Calu3 (cell line): ENCODE measurements around the gene DHX35. TPM values are rescaled to one million over a fixed set of nuclear protein-coding genes. Genes with fewer than 3 reads are reported as not detected.

ENCODE experiments used
- BruUV-seq: library from RNA; stranded (reverse); fragments of 400-500 nt; replicated peaks from 2 replicates; lab custom pipeline; 2021; lab: Mats Ljungman, UMichigan
- CTCF ChIA-PET: fragments of 300-600 bp; sonication (Branson Sonifier 250); formaldehyde crosslinking; loops from one replicate; lab custom pipeline; 2022; ENCODE audit warnings: antibody characterized with exemption; lab: Charles Lee
- DNase-seq: peaks from one replicate; pipeline ENCODE4 v3.0.0; 2022
- H3K27ac Mint-ChIP-seq: one replicate; pipeline ENCODE4 v1.8.0; 2022; ENCODE audit warnings: mixed read lengths; ENCODE audit not compliant: unreplicated experiment
- H3K27me3 Mint-ChIP-seq: one replicate; pipeline ENCODE4 v1.8.0; 2022; ENCODE audit warnings: mixed read lengths; ENCODE audit not compliant: unreplicated experiment
- H3K36me3 Mint-ChIP-seq: one replicate; pipeline ENCODE4 v1.8.0; 2022; ENCODE audit warnings: mild to moderate bottlenecking, moderate library complexity, mixed read lengths; ENCODE audit not compliant: insufficient read depth, unreplicated experiment
- H3K4me1 Mint-ChIP-seq: one replicate; pipeline ENCODE4 v1.8.0; 2022; ENCODE audit warnings: mild to moderate bottlenecking, low read depth, mixed read lengths; ENCODE audit not compliant: unreplicated experiment
- H3K4me3 Mint-ChIP-seq: one replicate; pipeline ENCODE4 v1.8.0; 2022; ENCODE audit warnings: mild to moderate bottlenecking, low read depth, moderate library complexity, mixed read lengths; ENCODE audit not compliant: unreplicated experiment
- H3K9me3 Mint-ChIP-seq: one replicate; pipeline ENCODE4 v1.8.0; 2022; ENCODE audit warnings: low read depth, mixed read lengths; ENCODE audit not compliant: unreplicated experiment
- CTCF ChIP-seq: fragments of 200-600 bp; IDR thresholded peaks from one replicate; pipeline ENCODE4 v1.8.0; 2022; ENCODE audit warnings: antibody characterized with exemption; ENCODE audit not compliant: unreplicated experiment
- intact Hi-C: fragments of 100-400 bp; cut with micrococcal nuclease; formaldehyde crosslinking; loops from one replicate; pipeline ENCODE4 v1.10.0; 2022; ENCODE audit not compliant: unreplicated experiment
- total RNA-seq: library from RNA; stranded (reverse); gene quantifications from 2 replicates; pipeline ENCODE4 v1.2.3, GENCODE V29; 2022

The DHX35 gene
- total RNA-seq, 1 experiment from 2014 or later, result 19.1 TPM

GRCh38 chr20:38946836-38947235 is 15.3 kb upstream of the DHX35 start:
- DNase-seq, result no peak
- H3K4me1 Mint-ChIP-seq, result no peaks in the 10 kb centered on the region
- H3K36me3 Mint-ChIP-seq, result peaks cover 63% of the 10 kb centered on the region
- no peak for TF ChIP-seq CTCF
- intact Hi-C loops, result no loop called here
- no TSS peak for BruUV-seq
- H3K9me3 Mint-ChIP-seq, result no peaks in the 10 kb centered on the region
- H3K4me3 Mint-ChIP-seq, result no peak overlapping the region
- CTCF ChIA-PET, result no interaction called here
- no peaks in the 10 kb centered on the region for H3K27me3 Mint-ChIP-seq
- H3K27ac Mint-ChIP-seq, result no peak overlapping the region

- TF ChIP-seq CTCF, result no peak
- intact Hi-C loops, result no loop called here
- H3K27me3 Mint-ChIP-seq, result no peaks in the 10 kb centered on the region
- no peaks in the 10 kb centered on the region for H3K9me3 Mint-ChIP-seq
- H3K27ac Mint-ChIP-seq, result no peak overlapping the region
- no peaks in the 10 kb centered on the region for H3K4me1 Mint-ChIP-seq
- CTCF ChIA-PET, result interaction anchor here (2.4 kb wide), 1 partner anchor 14 kb away, joined by 7 read pairs; the partner anchor contains the start of gene DHX35
- H3K4me3 Mint-ChIP-seq, result no peak overlapping the region
- no peak for DNase-seq
- H3K36me3 Mint-ChIP-seq, result peaks cover 66% of the 10 kb centered on the region
- no TSS peak for BruUV-seq
Observed at GRCh38 chr20:38947931-38948362, 14.2 kb upstream of the DHX35 start.

GRCh38 chr20:38950254-38950653 is 11.9 kb upstream of the DHX35 start:
- Mint-ChIP-seq H3K9me3 (no peaks in the 10 kb centered on the region), H3K4me3 (no peak overlapping the region), H3K36me3 (peaks cover 67% of the 10 kb centered on the region), H3K27ac (no peak overlapping the region), H3K27me3 (no peaks in the 10 kb centered on the region), H3K4me1 (no peaks in the 10 kb centered on the region)
- TF ChIP-seq CTCF, result no peak
- intact Hi-C loops, result no loop called here
- no TSS peak for BruUV-seq
- CTCF ChIA-PET, result interaction anchor here (1.0 to 2.4 kb wide), 2 partner anchors 12 to 20 kb away, joined by 3 to 7 read pairs; partner anchors contain the start of gene DHX35
- no peak for DNase-seq

- intact Hi-C loops, result no loop called here
- no TSS peak for BruUV-seq
- H3K9me3 Mint-ChIP-seq, result no peaks in the 10 kb centered on the region
Observed at GRCh38 chr20:38951611-38952010, 10.5 kb upstream of the DHX35 start.

More at GRCh38 chr20:38951611-38952010, 10.5 kb upstream of the DHX35 start:
- Mint-ChIP-seq H3K27me3 (no peaks in the 10 kb centered on the region), H3K4me1 (no peaks in the 10 kb centered on the region), H3K36me3 (peaks cover 61% of the 10 kb centered on the region), H3K4me3 (no peak overlapping the region), H3K27ac (no peak overlapping the region)
- DNase-seq, result no peak
- CTCF ChIA-PET, result interaction anchor here (0.6 kb wide), 1 partner anchor 33 kb away, joined by 3 read pairs; no protein-coding TSS in a partner anchor
- TF ChIP-seq CTCF, result no peak
